ENCODE measurements around the gene AUH.

DNA sequence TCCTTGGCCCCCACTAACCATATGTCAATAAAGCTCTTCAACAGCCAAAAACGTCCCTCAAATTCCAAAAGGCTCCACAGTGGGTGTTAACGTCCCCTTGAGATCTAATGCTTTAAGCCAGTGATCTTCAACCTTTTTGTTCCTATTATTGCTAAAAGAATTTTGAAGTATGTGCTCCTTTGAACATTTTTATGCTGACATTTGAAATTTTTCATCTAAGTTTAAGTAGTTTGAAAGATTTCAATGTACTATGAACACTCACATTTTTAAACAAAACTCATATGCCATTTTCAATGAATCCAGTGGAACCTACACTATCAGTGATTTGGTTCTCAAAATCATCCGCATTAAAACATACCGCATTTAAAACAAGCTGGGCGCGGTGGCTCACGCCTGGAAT, 29.9 kb downstream of the AUH start:
- TF ChIP-seq POLR2A (IDR thresholded peaks at IDR 0.05), result no peak
- TF ChIP-seq, protein P1, sequence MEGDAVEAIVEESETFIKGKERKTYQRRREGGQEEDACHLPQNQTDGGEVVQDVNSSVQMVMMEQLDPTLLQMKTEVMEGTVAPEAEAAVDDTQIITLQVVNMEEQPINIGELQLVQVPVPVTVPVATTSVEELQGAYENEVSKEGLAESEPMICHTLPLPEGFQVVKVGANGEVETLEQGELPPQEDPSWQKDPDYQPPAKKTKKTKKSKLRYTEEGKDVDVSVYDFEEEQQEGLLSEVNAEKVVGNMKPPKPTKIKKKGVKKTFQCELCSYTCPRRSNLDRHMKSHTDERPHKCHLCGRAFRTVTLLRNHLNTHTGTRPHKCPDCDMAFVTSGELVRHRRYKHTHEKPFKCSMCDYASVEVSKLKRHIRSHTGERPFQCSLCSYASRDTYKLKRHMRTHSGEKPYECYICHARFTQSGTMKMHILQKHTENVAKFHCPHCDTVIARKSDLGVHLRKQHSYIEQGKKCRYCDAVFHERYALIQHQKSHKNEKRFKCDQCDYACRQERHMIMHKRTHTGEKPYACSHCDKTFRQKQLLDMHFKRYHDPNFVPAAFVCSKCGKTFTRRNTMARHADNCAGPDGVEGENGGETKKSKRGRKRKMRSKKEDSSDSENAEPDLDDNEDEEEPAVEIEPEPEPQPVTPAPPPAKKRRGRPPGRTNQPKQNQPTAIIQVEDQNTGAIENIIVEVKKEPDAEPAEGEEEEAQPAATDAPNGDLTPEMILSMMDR (IDR thresholded peaks at IDR 0.05), result no peak

Measured in esophagus squamous epithelium (tissue), 4 donors.